Measurements from ENCODE around the gene SNHG17. TPM values are rescaled to one million over a fixed set of nuclear protein-coding genes. Genes with fewer than 3 reads are reported as not detected.
A peak's percentile ranks its signal among the peaks of the same experiment; 100 is the strongest.

Gene SNHG17
- total and polyA plus RNA-seq, 9 of the 15 experiments (the other 6 are each of a cell fraction or from before 2014, with no cell fraction given), result 29.8 to 106 (median 57.7) TPM

GRCh38 chr20:38452880-38453624 is 17.9 kb upstream of the SNHG17 start:
- H3K79me2 ChIP-seq (ENCODE audit: control insufficient read depth, insufficient read depth, low read length), result peaks cover 7% of the 10 kb centered on the region; the same call in 1 of the 3 replicates
- no peaks in the 10 kb centered on the region for H3K9me1 ChIP-seq (ENCODE audit: control insufficient read depth, insufficient read depth, low read length)
- no peak overlapping the region for H3K4me3 ChIP-seq
- intact Hi-C loops (cut with micrococcal nuclease), result loop anchor here (2.0 kb wide), 1 partner anchor 20 kb away; the partner anchor contains the start of gene RALGAPB
- H2AFZ ChIP-seq (ENCODE audit: low read depth, low read length), result peak overlapping the region; percentile 70
- H4K20me1 ChIP-seq (replicated peaks; ENCODE audit: control insufficient read depth, insufficient read depth, low read length), result no peaks in the 10 kb centered on the region
- ChIA-PET POLR2A (interaction anchor here (0.6 to 3.0 kb wide), 10 partner anchors 9 to 529 kb away, joined by 3 to 26 read pairs (median 8); partner anchors contain the start of genes RALGAPB and SNHG17), CTCF (ENCODE audit: low intra/inter-chr PET ratio) (interaction anchor here (0.7 kb wide), 1 partner anchor 18 kb away, joined by 4 read pairs; the partner anchor contains the start of gene SNHG17)
- peak overlapping the region; percentile 23 to 25; a peak in 2 of 4 replicates for H3K9ac ChIP-seq (ENCODE audit: insufficient read depth in 1 of 2, low read depth in 2 of 2, low read length in 2 of 2)
- ATAC-seq, result peak; percentile 83
- peak overlapping the region; percentile 69 for H3K4me2 ChIP-seq (ENCODE audit: insufficient read depth, low read length)
- peaks cover 23 to 50% of the 10 kb centered on the region in 2 experiments for H3K4me1 ChIP-seq (replicated peaks in 1 of 2; ENCODE audit: control insufficient read depth in 2 of 2, insufficient read depth in 2 of 2, low read length in 2 of 2)
- H3K36me3 ChIP-seq (ENCODE audit: control insufficient read depth, insufficient read depth, low read length), result peaks cover 33% of the 10 kb centered on the region
- 13% methylated on average over 15 of the region's 19 CpGs for WGBS (ENCODE audit: insufficient coverage, low coverage, missing lambda C conversion rate)
- in situ Hi-C loops (cut with MboI), result no loop called here
- H3K27me3 ChIP-seq (ENCODE audit: control insufficient read depth in 2 of 2, insufficient read depth in 2 of 2, low read length in 2 of 2), result peaks cover 0 to 9% of the 10 kb centered on the region in 2 experiments; a peak in 3 of 5 replicates
- H3K9me3 ChIP-seq (replicated peaks; ENCODE audit: control insufficient read depth, insufficient read depth, low read depth, low read length), result no peaks in the 10 kb centered on the region
- peak overlapping the region; percentile 72 for H3K27ac ChIP-seq (ENCODE audit: extremely low read depth, low read depth, low read length)
- FAIRE-seq, result peak; percentile 97
- peak; percentile 60 to 93 (median 74) for DNase-seq (ENCODE audit: extremely low read depth in 1 of 4, low spot score in 3 of 4)
- no TSS peak for BruUV-seq (replicated peaks)
- no peak for TF ChIP-seq ZKSCAN8 (CRISPR knock-in tag; IDR thresholded peaks at IDR 0.05)
- no peak for TF ChIP-seq ATF4 (CRISPR knock-in tag; IDR thresholded peaks at IDR 0.05)
- no peak for TF ChIP-seq GABPB2 (CRISPR knock-in tag; conservative IDR thresholded peaks at IDR 0.05)
- no peak for TF ChIP-seq NR1H2 (CRISPR knock-in tag; IDR thresholded peaks at IDR 0.05)
- no peak for TF ChIP-seq CHAMP1 (IDR thresholded peaks at IDR 0.05)
- no peak for TF ChIP-seq POU5F1 (IDR thresholded peaks at IDR 0.05; ENCODE audit: borderline replicate concordance, low read depth, low read length, partially characterized antibody)
- TF ChIP-seq SAP30 (IDR thresholded peaks at IDR 0.05; ENCODE audit: borderline replicate concordance, insufficient read depth, low read depth, low read length, poor library complexity, severe bottlenecking), result no peak
- no peak for TF ChIP-seq CSDE1 (IDR thresholded peaks at IDR 0.05)
- TF ChIP-seq FOXJ2 (tag; IDR thresholded peaks at IDR 0.05), result no peak
- no peak for TF ChIP-seq FOXO4 (CRISPR knock-in tag; IDR thresholded peaks at IDR 0.05)
- TF ChIP-seq ZNF592 (IDR thresholded peaks at IDR 0.05), result peak; percentile 65; the same call in 1 of the 2 replicates

Data from K562 (cell line).